B cell (primary cell): Measurements from ENCODE around the gene PHLPP1. TPM values are rescaled to one million over a fixed set of nuclear protein-coding genes. Genes with fewer than 3 reads are reported as not detected.
A peak's percentile ranks its signal among the peaks of the same experiment; 100 is the strongest.

Experiments
- ATAC-seq: fragments of 200-7000 bp; cut with Tn5 transposase; one replicate; pipeline ENCODE4 v1.10.0; 2021; ENCODE audit warnings: low read depth, mild to moderate bottlenecking, moderate number of reproducible peaks, moderate library complexity
- CTCF ChIA-PET: fragments of 350-600 bp; sonication (Branson Sonifier 250); formaldehyde crosslinking; loops from one replicate; lab custom pipeline; 2021; ENCODE audit warnings: antibody characterized with exemption, inconsistent platforms; lab: Charles Lee
- POLR2A ChIA-PET: fragments of 350-600 bp; sonication (Branson Sonifier 250); formaldehyde crosslinking; loops from one replicate; lab custom pipeline; 2021; ENCODE audit warnings: antibody characterized with exemption; lab: Charles Lee
- DNase-seq: peaks from one replicate; pipeline ENCODE4 v3.0.0; 2013
- H2AFZ ChIP-seq: 2 replicates; pipeline ENCODE4 v1.6.1; 2012; ENCODE audit warnings: mild to moderate bottlenecking, low read depth, low read length; ENCODE audit not compliant: insufficient read depth, poor library complexity, severe bottlenecking
- H3K27ac ChIP-seq, 2 donors: 1 replicate in 1 of 2; 2 replicates in 1 of 2; pipeline ENCODE4 v1.5.1; 2012 to 2013; ENCODE audit warnings: low read length in 2 of 2, mild to moderate bottlenecking in 2 of 2, moderate library complexity in 1 of 2
- H3K27me3 ChIP-seq, 4 experiments: fragments of 200-600 bp in 1 of 4; sonication (generic) in 1 of 4; replicated peaks in 1 of 4; 1 replicate in 2 of 4; 2 replicates in 2 of 4; pipeline versions ENCODE4 v1.6.1 to v1.7.0; 2013 to 2016; ENCODE audit warnings: low read length in 3 of 4, mild to moderate bottlenecking in 2 of 4, mixed read lengths in 1 of 4, moderate library complexity in 1 of 4; ENCODE audit not compliant: insufficient read depth in 4 of 4, control insufficient read depth in 3 of 4; ENCODE audit errors: control extremely low read depth in 1 of 4
- H3K36me3 ChIP-seq, 2 experiments: replicated peaks in 1 of 2; 1 replicate in 1 of 2; 2 replicates in 1 of 2; pipeline versions ENCODE4 v1.6.1 to v1.7.1; 2013; ENCODE audit warnings: low read length in 1 of 2; ENCODE audit not compliant: insufficient read depth in 2 of 2, control insufficient read depth in 1 of 2; ENCODE audit errors: control extremely low read depth in 1 of 2, extremely low read depth in 1 of 2
- H3K4me1 ChIP-seq, 2 donors: fragments of 200-600 bp in 1 of 2; sonication (generic) in 1 of 2; 1 replicate in 1 of 2; 2 replicates in 1 of 2; pipeline versions ENCODE4 v1.5.1 to v1.6.1; 2013 to 2017; ENCODE audit warnings: low read length in 2 of 2; ENCODE audit not compliant: control insufficient read depth in 2 of 2, insufficient read depth in 2 of 2
- H3K4me2 ChIP-seq: replicated peaks from 2 replicates; pipeline ENCODE3; 2012; ENCODE audit warnings: mild to moderate bottlenecking, low read depth, low read length; ENCODE audit not compliant: poor library complexity, severe bottlenecking
- H3K4me3 ChIP-seq, 5 experiments: fragments of 200-600 bp in 1 of 5; sonication (generic) in 1 of 5; 1 replicate in 3 of 5; 2 replicates in 2 of 5; pipeline versions ENCODE4 v1.5.1 to v1.7.0; 2011 to 2016; ENCODE audit warnings: low read length in 4 of 5, mild to moderate bottlenecking in 4 of 5, low read depth in 2 of 5, control low read depth in 1 of 5, moderate library complexity in 1 of 5; ENCODE audit not compliant: insufficient read depth in 1 of 5; ENCODE audit errors: control extremely low read depth in 1 of 5, extremely low read depth in 1 of 5
- H3K79me2 ChIP-seq: fragments of 200-600 bp; sonication (generic); one replicate; pipeline ENCODE4 v1.6.0; 2016; ENCODE audit warnings: low read length; ENCODE audit not compliant: control insufficient read depth, insufficient read depth
- H3K9ac ChIP-seq: fragments of 200-600 bp; sonication (generic); 2 replicates; pipeline ENCODE4 v1.6.1; 2017; ENCODE audit warnings: mild to moderate bottlenecking, low read length, moderate library complexity
- H3K9me3 ChIP-seq, 3 donors: one replicate each; pipeline versions ENCODE4 v1.6.1 to v1.7.1; 2013; ENCODE audit warnings: low read length in 2 of 3; ENCODE audit not compliant: control insufficient read depth in 2 of 3, insufficient read depth in 1 of 3; ENCODE audit errors: control extremely low read depth in 1 of 3
- H4K20me1 ChIP-seq: 2 replicates; pipeline ENCODE4 v1.6.0; 2012; ENCODE audit warnings: mild to moderate bottlenecking, low read length; ENCODE audit not compliant: insufficient read depth, control insufficient read depth, poor library complexity, severe bottlenecking
- H3K27ac Mint-ChIP-seq: one replicate; pipeline ENCODE4 v1.8.0; 2021; ENCODE audit warnings: mixed read lengths
- H3K27me3 Mint-ChIP-seq: one replicate; pipeline ENCODE4 v1.8.0; 2021; ENCODE audit warnings: mixed read lengths
- H3K4me1 Mint-ChIP-seq: one replicate; pipeline ENCODE4 v1.8.0; 2021; ENCODE audit warnings: mixed read lengths
- H3K4me3 Mint-ChIP-seq: one replicate; pipeline ENCODE4 v1.8.0; 2021; ENCODE audit warnings: mixed read lengths
- H3K9me3 Mint-ChIP-seq: one replicate; pipeline ENCODE4 v1.8.0; 2022; ENCODE audit warnings: mixed read lengths; ENCODE audit not compliant: insufficient read depth
- EZH2 ChIP-seq: IDR thresholded peaks from 2 replicates; pipeline ENCODE4 v1.6.1; 2012; ENCODE audit warnings: borderline replicate concordance, low read depth, mild to moderate bottlenecking, moderate library complexity, low read length; ENCODE audit not compliant: insufficient read depth, poor library complexity, severe bottlenecking
- WGBS: methylation state at CpG from one replicate; pipeline ENCODE4 v1.1.5; 2013; ENCODE audit warnings: missing lambda C conversion rate; ENCODE audit not compliant: insufficient coverage; 5-methylcytosine and 5-hydroxymethylcytosine counted together
- intact Hi-C: fragments of 100-400 bp; cut with micrococcal nuclease; formaldehyde crosslinking; loops from one replicate; pipeline ENCODE4 v1.10.0; 2022
- polyA plus RNA-seq: library from polyadenylated mRNA; depleted of rRNA; stranded (reverse); fragments of >200 nt; gene quantifications from 2 replicates; pipeline ENCODE4 v1.2.3, GENCODE V29; 2012
- total RNA-seq, 2 donors: library from RNA; stranded (reverse); fragments of 120-200 nt in 1 of 2; gene quantifications; 1 replicate in 1 of 2; 2 replicates in 1 of 2; pipeline versions ENCODE4 v1.2.3 to v1.2.4, GENCODE V29; 2013 to 2022
- TF ChIP-seq, protein P1 (sequence below): fragments of 200-600 bp; IDR thresholded peaks from one replicate; pipeline ENCODE4 v1.8.0; 2022; ENCODE audit warnings: antibody characterized with exemption, mild to moderate bottlenecking

The PHLPP1 gene
- total and polyA plus RNA-seq, 2 donors (not counting 1 experiment from before 2014, with no cell fraction given) = 3.0 to 20.7 TPM

GRCh38 chr18:62938006-62938405, 222.7 kb downstream of the PHLPP1 start:
- Histone ChIP-seq H4K20me1 (no peaks in the 10 kb centered on the region), H2AFZ (no peak overlapping the region), H3K9ac (no peak overlapping the region), H3K79me2 (no peaks in the 10 kb centered on the region), H3K9me3 (peaks cover 0 to 2% (median 0%) of the 10 kb centered on the region in 3 donors), H3K36me3 (peaks cover 0 to 3% of the 10 kb centered on the region in 2 experiments), H3K4me2 (peak overlapping the region; percentile 5), H3K4me1 (peaks cover 6 to 14% of the 10 kb centered on the region in 2 donors), H3K4me3 (no peak overlapping the region), H3K27me3 (no peaks in the 10 kb centered on the region), H3K27ac (no peak overlapping the region)
- CTCF ChIA-PET = no interaction called here
- WGBS = no CpG with 5 or more reads among the region's 1 CpG
- no peaks in the 10 kb centered on the region for H3K27me3 Mint-ChIP-seq
- POLR2A ChIA-PET = no interaction called here
- peaks cover 7% of the 10 kb centered on the region for H3K9me3 Mint-ChIP-seq
- TF ChIP-seq, protein P1, sequence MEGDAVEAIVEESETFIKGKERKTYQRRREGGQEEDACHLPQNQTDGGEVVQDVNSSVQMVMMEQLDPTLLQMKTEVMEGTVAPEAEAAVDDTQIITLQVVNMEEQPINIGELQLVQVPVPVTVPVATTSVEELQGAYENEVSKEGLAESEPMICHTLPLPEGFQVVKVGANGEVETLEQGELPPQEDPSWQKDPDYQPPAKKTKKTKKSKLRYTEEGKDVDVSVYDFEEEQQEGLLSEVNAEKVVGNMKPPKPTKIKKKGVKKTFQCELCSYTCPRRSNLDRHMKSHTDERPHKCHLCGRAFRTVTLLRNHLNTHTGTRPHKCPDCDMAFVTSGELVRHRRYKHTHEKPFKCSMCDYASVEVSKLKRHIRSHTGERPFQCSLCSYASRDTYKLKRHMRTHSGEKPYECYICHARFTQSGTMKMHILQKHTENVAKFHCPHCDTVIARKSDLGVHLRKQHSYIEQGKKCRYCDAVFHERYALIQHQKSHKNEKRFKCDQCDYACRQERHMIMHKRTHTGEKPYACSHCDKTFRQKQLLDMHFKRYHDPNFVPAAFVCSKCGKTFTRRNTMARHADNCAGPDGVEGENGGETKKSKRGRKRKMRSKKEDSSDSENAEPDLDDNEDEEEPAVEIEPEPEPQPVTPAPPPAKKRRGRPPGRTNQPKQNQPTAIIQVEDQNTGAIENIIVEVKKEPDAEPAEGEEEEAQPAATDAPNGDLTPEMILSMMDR = no peak
- TF ChIP-seq EZH2 = no peak
- H3K4me1 Mint-ChIP-seq = peaks cover 20% of the 10 kb centered on the region
- intact Hi-C loops = no loop called here
- H3K4me3 Mint-ChIP-seq = no peak overlapping the region
- DNase-seq (no peak), ATAC-seq (no peak)
- H3K27ac Mint-ChIP-seq = no peak overlapping the region

DNA sequence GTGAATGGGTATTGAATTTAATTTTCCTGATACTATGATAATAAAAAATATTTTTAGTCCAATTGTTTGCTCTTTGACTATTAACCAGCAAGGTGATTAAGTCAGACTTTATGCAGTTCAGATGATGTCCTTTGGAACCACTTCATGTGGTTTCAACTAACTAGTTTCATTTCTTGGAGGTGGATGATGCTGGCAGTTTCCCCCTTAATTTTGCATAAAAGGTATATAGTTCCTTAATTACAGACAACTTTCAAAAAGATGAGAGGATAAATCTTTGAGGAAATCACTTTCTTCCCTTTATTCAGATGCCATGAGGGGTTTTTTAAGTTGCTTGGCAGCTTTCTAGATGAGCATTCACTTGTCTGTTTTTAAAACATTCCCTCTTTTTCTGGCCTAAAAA, 223.1 kb downstream of the PHLPP1 start:
- ChIA-PET POLR2A (no interaction called here), CTCF (no interaction called here)
- Mint-ChIP-seq H3K4me1 (peaks cover 20% of the 10 kb centered on the region), H3K4me3 (no peak overlapping the region), H3K9me3 (peaks cover 7% of the 10 kb centered on the region), H3K27me3 (no peaks in the 10 kb centered on the region), H3K27ac (no peak overlapping the region)
- DNase-seq = peak; percentile 32
- no peak overlapping the region for H2AFZ ChIP-seq
- peaks cover 0 to 3% of the 10 kb centered on the region in 2 experiments for H3K36me3 ChIP-seq
- peaks cover 0 to 1% (median 0%) of the 10 kb centered on the region in 3 donors for H3K9me3 ChIP-seq
- no peaks in the 10 kb centered on the region for H3K27me3 ChIP-seq
- H4K20me1 ChIP-seq = no peaks in the 10 kb centered on the region
- H3K4me3 ChIP-seq = no peak overlapping the region
- H3K4me2 ChIP-seq = no peak overlapping the region
- TF ChIP-seq, protein P1 = no peak
- TF ChIP-seq EZH2 = no peak
- intact Hi-C loops = no loop called here
- no peak overlapping the region for H3K27ac ChIP-seq
- H3K79me2 ChIP-seq = no peaks in the 10 kb centered on the region
- H3K9ac ChIP-seq = no peak overlapping the region
- peaks cover 6 to 14% of the 10 kb centered on the region in 2 donors for H3K4me1 ChIP-seq
- ATAC-seq = no peak
